Measurements from ENCODE around the gene GALNT18. TPM values are rescaled to one million over a fixed set of nuclear protein-coding genes. Genes with fewer than 3 reads are reported as not detected.

GALNT18 gene
- total RNA-seq, 1 donor from 2014 or later = not detected

DNA sequence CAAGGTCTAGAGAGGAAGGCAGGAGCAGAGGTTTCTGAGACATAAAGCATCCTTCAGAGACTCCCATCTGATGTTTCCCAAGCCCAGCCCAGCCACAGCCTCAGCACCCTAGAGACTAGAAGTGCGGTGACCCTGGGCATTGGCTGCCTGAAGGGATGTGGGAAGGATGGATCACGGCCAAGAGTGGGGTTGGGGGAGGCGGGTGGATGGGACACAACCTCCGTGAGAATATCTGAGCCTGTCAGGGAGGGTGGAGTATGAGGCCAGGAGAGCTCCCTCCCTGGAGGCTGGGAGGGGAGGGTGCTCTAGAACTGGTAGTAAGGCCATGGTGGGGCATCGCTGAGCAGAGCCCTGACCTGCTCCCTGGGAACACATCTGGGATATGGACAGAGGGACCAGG is 340.2 kb downstream of the GALNT18 start:
- H3K36me3 Mint-ChIP-seq (ENCODE audit: low read depth) = no peaks in the 10 kb centered on the region
- no peaks in the 10 kb centered on the region for H3K9me3 Mint-ChIP-seq
- TF ChIP-seq, protein P1, sequence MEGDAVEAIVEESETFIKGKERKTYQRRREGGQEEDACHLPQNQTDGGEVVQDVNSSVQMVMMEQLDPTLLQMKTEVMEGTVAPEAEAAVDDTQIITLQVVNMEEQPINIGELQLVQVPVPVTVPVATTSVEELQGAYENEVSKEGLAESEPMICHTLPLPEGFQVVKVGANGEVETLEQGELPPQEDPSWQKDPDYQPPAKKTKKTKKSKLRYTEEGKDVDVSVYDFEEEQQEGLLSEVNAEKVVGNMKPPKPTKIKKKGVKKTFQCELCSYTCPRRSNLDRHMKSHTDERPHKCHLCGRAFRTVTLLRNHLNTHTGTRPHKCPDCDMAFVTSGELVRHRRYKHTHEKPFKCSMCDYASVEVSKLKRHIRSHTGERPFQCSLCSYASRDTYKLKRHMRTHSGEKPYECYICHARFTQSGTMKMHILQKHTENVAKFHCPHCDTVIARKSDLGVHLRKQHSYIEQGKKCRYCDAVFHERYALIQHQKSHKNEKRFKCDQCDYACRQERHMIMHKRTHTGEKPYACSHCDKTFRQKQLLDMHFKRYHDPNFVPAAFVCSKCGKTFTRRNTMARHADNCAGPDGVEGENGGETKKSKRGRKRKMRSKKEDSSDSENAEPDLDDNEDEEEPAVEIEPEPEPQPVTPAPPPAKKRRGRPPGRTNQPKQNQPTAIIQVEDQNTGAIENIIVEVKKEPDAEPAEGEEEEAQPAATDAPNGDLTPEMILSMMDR (IDR thresholded peaks at IDR 0.05) = no peak
- CTCF ChIA-PET = no interaction called here
- no peak overlapping the region for H3K4me3 Mint-ChIP-seq
- no peaks in the 10 kb centered on the region for H3K4me1 Mint-ChIP-seq
- intact Hi-C loops (cut with micrococcal nuclease) = no loop called here
- POLR2A ChIA-PET = no interaction called here
- no peak overlapping the region for H3K27ac Mint-ChIP-seq
- peaks cover 5% of the 10 kb centered on the region for H3K27me3 Mint-ChIP-seq
- ATAC-seq (ENCODE audit: low read depth) = no peak
- DNase-seq = no peak

DNA sequence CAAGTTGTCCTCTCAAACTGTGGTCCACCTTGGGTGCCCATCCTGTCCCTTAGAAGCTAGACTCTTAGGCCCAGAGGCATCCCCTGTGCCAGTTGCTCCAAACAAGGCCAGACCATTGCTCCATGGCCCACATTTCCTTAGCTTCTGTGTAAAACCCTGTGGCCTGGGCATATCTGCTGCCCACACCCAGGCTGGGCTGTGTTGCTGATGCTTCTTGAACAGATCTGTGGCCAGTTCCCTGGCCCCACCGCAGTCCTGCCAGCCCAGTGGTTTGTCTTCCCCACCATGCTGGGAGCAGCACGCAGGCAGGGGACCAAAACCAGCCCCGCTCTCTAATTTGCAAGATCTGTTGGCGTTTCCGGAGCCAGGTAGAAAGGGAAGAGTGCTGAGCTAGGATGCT is 341.0 kb downstream of the GALNT18 start:
- no peaks in the 10 kb centered on the region for H3K4me1 Mint-ChIP-seq
- ChIA-PET CTCF (no interaction called here), POLR2A (no interaction called here)
- no peak overlapping the region for H3K4me3 Mint-ChIP-seq
- ATAC-seq (ENCODE audit: low read depth) (no peak), DNase-seq (no peak)
- H3K27me3 Mint-ChIP-seq = peaks cover 5% of the 10 kb centered on the region
- no peaks in the 10 kb centered on the region for H3K9me3 Mint-ChIP-seq
- no peaks in the 10 kb centered on the region for H3K36me3 Mint-ChIP-seq (ENCODE audit: low read depth)
- H3K27ac Mint-ChIP-seq = no peak overlapping the region
- intact Hi-C loops (cut with micrococcal nuclease) = no loop called here
- TF ChIP-seq, protein P1 (IDR thresholded peaks at IDR 0.05) = no peak

DNA sequence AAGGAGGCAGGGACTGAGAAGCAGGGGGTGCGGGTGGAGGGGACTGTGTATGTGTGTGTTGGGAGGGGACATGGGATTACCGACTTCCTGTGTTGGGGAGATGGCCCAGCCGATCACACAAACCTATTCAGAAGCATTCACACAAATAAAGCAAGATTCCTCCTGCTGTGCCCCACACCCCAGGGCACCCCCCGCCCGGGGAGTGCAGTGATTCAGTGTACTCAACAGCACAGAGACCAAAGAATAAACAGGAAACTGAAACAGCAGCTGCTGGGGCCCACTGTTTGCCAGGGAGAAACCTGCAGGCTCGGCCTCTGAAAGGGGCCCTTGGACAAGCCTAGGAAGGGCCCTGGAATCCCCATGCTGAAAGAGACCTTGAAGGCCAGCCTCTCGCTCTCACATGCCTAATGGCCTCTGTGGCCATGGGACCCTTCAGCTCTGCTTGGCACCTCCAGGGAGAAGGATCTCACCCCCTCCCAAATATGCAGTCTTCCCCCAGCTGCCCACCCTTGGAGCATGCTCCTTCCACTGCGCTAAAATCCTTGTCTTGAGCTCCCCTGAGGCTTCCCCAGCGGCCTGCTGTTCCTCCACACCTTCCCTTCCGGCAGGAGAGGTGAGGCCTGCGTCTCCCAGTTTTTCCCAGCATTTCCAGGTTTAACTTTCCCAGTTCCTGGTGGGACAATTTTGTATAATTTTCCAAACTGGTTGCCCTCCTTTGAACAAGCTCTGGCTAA is 341.7 kb downstream of the GALNT18 start:
- DNase-seq (no peak), ATAC-seq (ENCODE audit: low read depth) (no peak)
- intact Hi-C loops (cut with micrococcal nuclease) = no loop called here
- POLR2A ChIA-PET = no interaction called here
- Mint-ChIP-seq H3K4me1 (no peaks in the 10 kb centered on the region), H3K36me3 (ENCODE audit: low read depth) (no peaks in the 10 kb centered on the region), H3K9me3 (peaks cover 4% of the 10 kb centered on the region), H3K4me3 (no peak overlapping the region), H3K27me3 (peaks cover 9% of the 10 kb centered on the region), H3K27ac (no peak overlapping the region)
- TF ChIP-seq, protein P1 (IDR thresholded peaks at IDR 0.05) = no peak
- CTCF ChIA-PET = no interaction called here

DNA sequence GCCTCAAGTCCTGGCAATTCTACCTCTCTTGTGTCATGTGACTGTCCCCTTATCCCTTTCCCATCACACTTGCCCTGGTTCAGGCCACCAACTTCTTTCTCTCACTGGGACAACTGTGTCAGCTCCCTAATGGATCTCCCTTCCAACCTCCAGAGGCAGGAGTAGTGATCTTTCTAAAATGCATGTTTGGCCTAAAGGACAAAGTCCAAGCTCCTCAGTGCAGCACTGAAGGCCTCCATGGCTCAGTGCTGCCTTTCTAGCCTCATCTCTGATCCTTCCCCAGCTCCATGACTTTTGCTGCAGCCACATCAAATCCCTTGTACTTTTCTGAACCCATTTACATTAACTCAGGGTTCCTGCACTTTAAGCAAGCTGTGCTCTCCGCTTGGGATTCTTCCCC is 349.6 kb downstream of the GALNT18 start:
- POLR2A ChIA-PET = no interaction called here
- Mint-ChIP-seq H3K4me3 (no peak overlapping the region), H3K36me3 (ENCODE audit: low read depth) (no peaks in the 10 kb centered on the region), H3K9me3 (peaks cover 7% of the 10 kb centered on the region), H3K27ac (no peak overlapping the region), H3K4me1 (peaks cover 2% of the 10 kb centered on the region), H3K27me3 (peaks cover 11% of the 10 kb centered on the region)
- CTCF ChIA-PET = no interaction called here
- TF ChIP-seq, protein P1 (IDR thresholded peaks at IDR 0.05) = no peak
- DNase-seq = no peak
- intact Hi-C loops (cut with micrococcal nuclease) = no loop called here
- no peak for ATAC-seq (ENCODE audit: low read depth)

DNA sequence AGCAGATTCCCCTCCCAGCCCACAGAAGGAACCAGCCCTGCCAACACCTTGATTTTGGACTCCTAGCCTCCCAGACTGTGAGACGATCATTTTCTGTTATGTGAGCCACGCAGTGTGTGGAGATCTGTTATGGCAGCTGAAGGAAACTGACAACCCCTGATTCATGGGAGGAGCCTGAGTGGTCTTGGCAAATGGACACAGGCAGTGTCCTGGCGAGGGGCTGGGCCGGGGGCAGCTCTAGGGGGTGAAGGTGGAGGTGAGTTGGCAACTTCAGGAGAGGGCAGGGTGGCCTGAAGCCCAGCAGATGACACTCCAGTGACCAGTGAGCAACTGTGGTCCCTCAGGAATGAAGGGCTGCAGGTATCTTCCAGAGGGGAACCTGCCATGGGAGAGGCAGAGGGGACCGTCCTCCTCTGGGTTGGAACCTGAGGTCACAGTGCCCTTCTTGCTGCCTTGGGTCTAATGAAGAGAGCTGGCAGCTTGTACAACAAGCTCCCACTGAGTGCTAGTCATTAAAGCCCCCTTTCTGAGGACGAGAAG is 351.5 kb downstream of the GALNT18 start:
- ChIA-PET POLR2A (no interaction called here), CTCF (no interaction called here)
- Mint-ChIP-seq H3K4me3 (no peak overlapping the region), H3K27ac (no peak overlapping the region), H3K36me3 (ENCODE audit: low read depth) (no peaks in the 10 kb centered on the region), H3K4me1 (peaks cover 2% of the 10 kb centered on the region), H3K27me3 (peaks cover 8% of the 10 kb centered on the region), H3K9me3 (peaks cover 4% of the 10 kb centered on the region)
- TF ChIP-seq, protein P1 (IDR thresholded peaks at IDR 0.05) = no peak
- DNase-seq (no peak), ATAC-seq (ENCODE audit: low read depth) (no peak)
- intact Hi-C loops (cut with micrococcal nuclease) = no loop called here

Data from activated B cell treated with CpG ODN at 0.5 μM for 24 hours (primary cell).